IMR-90 (cell line): Measurements from ENCODE around the gene COL15A1. TPM values are rescaled to one million over a fixed set of nuclear protein-coding genes. Genes with fewer than 3 reads are reported as not detected.

Experiments used
- ATAC-seq: fragments of 200-7000 bp; cut with Tn5 transposase; 2 replicates; pipeline ENCODE4 v1.9.1; 2020; ENCODE audit warnings: low read depth, mild to moderate bottlenecking, moderate library complexity
- BruUV-seq: library from RNA; stranded (reverse); fragments of 400-500 nt; replicated peaks from 2 replicates; lab custom pipeline; 2021; lab: Mats Ljungman, UMichigan
- CTCF ChIA-PET: fragments of 300-600 bp; formaldehyde crosslinking; extraction: SDS; loops from one replicate; lab custom pipeline; 2021; ENCODE audit warnings: antibody characterized with exemption; lab: Yijun Ruan, JAX
- POLR2A ChIA-PET: fragments of 300-600 bp; sonication (Branson Sonifier 250); formaldehyde crosslinking; loops from one replicate; lab custom pipeline; 2022; ENCODE audit warnings: antibody characterized with exemption; ENCODE audit not compliant: unreplicated experiment; lab: Charles Lee
- DNase-seq: peaks from one replicate; pipeline ENCODE4 v3.0.0; 2013
- H2AFZ ChIP-seq: replicated peaks from 2 replicates; pipeline ENCODE3; 2013; ENCODE audit warnings: low read length, mild to moderate bottlenecking; ENCODE audit not compliant: poor library complexity
- H2AK5ac ChIP-seq: 2 replicates; pipeline ENCODE4 v1.6.1; 2013; ENCODE audit warnings: low read depth, low read length, inconsistent platforms
- H2AK9ac ChIP-seq: replicated peaks from 2 replicates; pipeline ENCODE3; 2013; ENCODE audit warnings: mild to moderate bottlenecking, low read depth, low read length, moderate library complexity; ENCODE audit not compliant: poor library complexity
- H2BK120ac ChIP-seq: 2 replicates; pipeline ENCODE4 v1.6.1; 2013; ENCODE audit warnings: low read depth, low read length, inconsistent platforms
- H2BK15ac ChIP-seq: 3 replicates; pipeline ENCODE4 v1.6.1; 2013; ENCODE audit warnings: low read depth, low read length, inconsistent platforms
- H2BK20ac ChIP-seq: 2 replicates; pipeline ENCODE4 v1.6.1; 2013; ENCODE audit warnings: low read depth, mild to moderate bottlenecking, inconsistent platforms, low read length, moderate library complexity
- H2BK5ac ChIP-seq: 2 replicates; pipeline ENCODE4 v1.6.1; 2013; ENCODE audit warnings: mild to moderate bottlenecking, low read depth, low read length, inconsistent platforms; ENCODE audit not compliant: poor library complexity, severe bottlenecking
- H3K14ac ChIP-seq: replicated peaks from 2 replicates; pipeline ENCODE4 v1.6.1; 2013; ENCODE audit warnings: low read depth, low read length, inconsistent platforms
- H3K18ac ChIP-seq: 2 replicates; pipeline ENCODE4 v1.6.1; 2013; ENCODE audit warnings: low read depth, low read length, control low read depth
- H3K23ac ChIP-seq: 2 replicates; pipeline ENCODE4 v1.6.1; 2013; ENCODE audit warnings: low read depth, low read length, inconsistent platforms
- H3K27ac ChIP-seq: 2 replicates; pipeline ENCODE4 v1.5.1; 2013; ENCODE audit warnings: mild to moderate bottlenecking, control low read depth, low read length; ENCODE audit not compliant: insufficient read depth
- H3K27me3 ChIP-seq: 2 replicates; pipeline ENCODE4 v1.6.1; 2013; ENCODE audit warnings: low read length; ENCODE audit not compliant: control insufficient read depth, insufficient read depth
- H3K36me3 ChIP-seq: 2 replicates; pipeline ENCODE4 v1.6.1; 2013; ENCODE audit warnings: low read length, mixed read lengths; ENCODE audit not compliant: control insufficient read depth, insufficient read depth
- H3K4ac ChIP-seq: 2 replicates; pipeline ENCODE4 v1.6.1; 2013; ENCODE audit warnings: low read depth, low read length, inconsistent platforms
- H3K4me1 ChIP-seq: 2 replicates; pipeline ENCODE4 v1.6.1; 2013; ENCODE audit warnings: low read length, mixed read lengths; ENCODE audit not compliant: control insufficient read depth, insufficient read depth
- H3K4me2 ChIP-seq: 2 replicates; pipeline ENCODE4 v1.6.1; 2013; ENCODE audit warnings: low read depth, mild to moderate bottlenecking, control low read depth, low read length, moderate library complexity
- H3K4me3 ChIP-seq: 2 replicates; pipeline ENCODE4 v1.5.1; 2013; ENCODE audit warnings: low read depth, mild to moderate bottlenecking, control low read depth, low read length, moderate library complexity; ENCODE audit not compliant: insufficient read depth
- H3K56ac ChIP-seq: 2 replicates; pipeline ENCODE4 v1.6.1; 2013; ENCODE audit warnings: low read length, inconsistent platforms; ENCODE audit not compliant: insufficient read depth; ENCODE audit errors: extremely low read depth
- H3K79me1 ChIP-seq, 2 experiments: 2 replicates each; pipeline ENCODE4 v1.6.1; 2013; ENCODE audit warnings: low read length in 2 of 2, inconsistent platforms in 1 of 2, low read depth in 1 of 2
- H3K9ac ChIP-seq: 2 replicates; pipeline ENCODE4 v1.6.1; 2013; ENCODE audit warnings: low read depth, low read length, control low read depth
- H3K9me1 ChIP-seq: 2 replicates; pipeline ENCODE4 v1.6.1; 2013; ENCODE audit warnings: low read length, inconsistent platforms; ENCODE audit not compliant: insufficient read depth
- H3K9me3 ChIP-seq: 2 replicates; pipeline ENCODE4 v1.6.1; 2013; ENCODE audit warnings: low read length; ENCODE audit not compliant: control insufficient read depth, insufficient read depth
- H4K20me1 ChIP-seq: 2 replicates; pipeline ENCODE4 v1.6.1; 2013; ENCODE audit warnings: low read length, inconsistent platforms; ENCODE audit not compliant: insufficient read depth
- H4K5ac ChIP-seq: 2 replicates; pipeline ENCODE4 v1.6.1; 2013; ENCODE audit warnings: mild to moderate bottlenecking, low read depth, low read length, control low read depth
- H4K8ac ChIP-seq, 2 experiments: 2 replicates each; pipeline ENCODE4 v1.6.1; 2013; ENCODE audit warnings: low read depth in 2 of 2, low read length in 2 of 2, control low read depth in 1 of 2, inconsistent platforms in 1 of 2
- H4K91ac ChIP-seq: 2 replicates; pipeline ENCODE4 v1.6.1; 2013; ENCODE audit warnings: low read depth, low read length, inconsistent platforms; ENCODE audit not compliant: insufficient read depth
- MXI1 ChIP-seq: IDR thresholded peaks from 2 replicates; pipeline ENCODE4 v1.6.1; 2012; ENCODE audit warnings: low read depth, mild to moderate bottlenecking, low read length, moderate library complexity, borderline replicate concordance
- NFE2L2 ChIP-seq: fragments of 150-350 bp; IDR thresholded peaks from 2 replicates; pipeline ENCODE4 v1.6.1; 2016; ENCODE audit warnings: low read depth, mild to moderate bottlenecking, low read length
- WGBS, 2 experiments: methylation state at CpG; one replicate each; pipeline versions ENCODE4 v1.1.5 to v1.1.7; 2013; ENCODE audit warnings: missing lambda C conversion rate in 2 of 2; ENCODE audit not compliant: insufficient read length in 1 of 2; ENCODE audit errors: extremely low coverage in 2 of 2; 5-methylcytosine and 5-hydroxymethylcytosine counted together
- dilution Hi-C: fragments of 300-500 bp; cut with HindIII; formaldehyde crosslinking; loops from one replicate; pipeline ENCODE4 v1.14.3; 2018; ENCODE audit warnings: low sequenced_read_pairs; ENCODE audit not compliant: unreplicated experiment
- in situ Hi-C: fragments of 300-500 bp; cut with MboI; formaldehyde crosslinking; loops from 3 replicates; pipeline ENCODE4 v1.14.3; 2019; ENCODE audit warnings: low sequenced_read_pairs, inconsistent platforms, mixed read lengths
- intact Hi-C: fragments of 100-400 bp; cut with micrococcal nuclease; formaldehyde crosslinking; loops from 2 replicates; pipeline ENCODE4 v1.10.0; 2022
- polyA plus RNA-seq, 3 experiments: library from polyadenylated mRNA; depleted of rRNA; stranded (reverse); fragments of >200 nt; gene quantifications; 2 replicates each; pipeline ENCODE4 v1.2.3, GENCODE V29; 2012; ENCODE audit warnings: low replicate concordance in 1 of 3
- total RNA-seq: library from RNA; depleted of rRNA; stranded (reverse); fragments of >200 nt; gene quantifications from 2 replicates; pipeline ENCODE4 v1.2.3, GENCODE V29; 2012
- TF ChIP-seq, protein P1 (sequence below): conservative IDR thresholded peaks from 2 replicates; pipeline ENCODE4 v1.5.1; 2012; ENCODE audit warnings: mild to moderate bottlenecking, low read depth, low read length, improper control_type of control experiment
- TF ChIP-seq, protein P2 (sequence below): fragments of 150-350 bp; IDR thresholded peaks from 2 replicates; pipeline ENCODE4 v1.6.1; 2017; ENCODE audit warnings: mild to moderate bottlenecking, antibody characterized with exemption, low read length, low read depth

The COL15A1 gene
- total and polyA plus RNA-seq, 2 of the 4 experiments (the other 2 are of a cell fraction): 2.2 to 3.7 TPM

DNA sequence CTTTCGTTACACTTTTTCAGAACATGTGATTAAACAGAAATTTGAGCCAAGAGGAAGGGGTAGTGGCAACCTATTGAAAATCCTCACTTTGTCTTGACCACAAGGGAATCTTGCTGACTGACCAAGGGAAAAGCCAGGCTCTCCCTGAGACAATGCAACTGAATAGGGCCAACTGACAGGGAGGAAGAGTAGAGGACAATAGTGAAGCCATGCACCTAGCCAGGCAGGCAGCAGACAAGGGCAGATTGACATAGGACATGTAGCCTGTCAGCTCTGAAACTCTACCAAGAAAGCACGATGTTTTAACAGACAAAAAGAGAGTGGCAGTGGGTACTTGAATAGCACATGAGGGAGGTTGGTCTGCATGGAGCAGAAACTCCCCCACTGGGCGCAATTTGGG lies 152.7 kb downstream of the COL15A1 start:
- no peak overlapping the region for H2BK5ac ChIP-seq
- ATAC-seq (no peak), DNase-seq (no peak)
- no peak overlapping the region for H2BK120ac ChIP-seq
- no peaks in the 10 kb centered on the region for H3K4me1 ChIP-seq
- no peak overlapping the region for H3K4ac ChIP-seq
- H3K18ac ChIP-seq: no peak overlapping the region
- no peaks in the 10 kb centered on the region for H4K20me1 ChIP-seq
- dilution Hi-C loops (no loop called here), intact Hi-C loops (no loop called here), in situ Hi-C loops (no loop called here)
- no peak overlapping the region for H3K4me2 ChIP-seq
- TF ChIP-seq MXI1 (no peak), NFE2L2 (no peak)
- TF ChIP-seq, protein P1, sequence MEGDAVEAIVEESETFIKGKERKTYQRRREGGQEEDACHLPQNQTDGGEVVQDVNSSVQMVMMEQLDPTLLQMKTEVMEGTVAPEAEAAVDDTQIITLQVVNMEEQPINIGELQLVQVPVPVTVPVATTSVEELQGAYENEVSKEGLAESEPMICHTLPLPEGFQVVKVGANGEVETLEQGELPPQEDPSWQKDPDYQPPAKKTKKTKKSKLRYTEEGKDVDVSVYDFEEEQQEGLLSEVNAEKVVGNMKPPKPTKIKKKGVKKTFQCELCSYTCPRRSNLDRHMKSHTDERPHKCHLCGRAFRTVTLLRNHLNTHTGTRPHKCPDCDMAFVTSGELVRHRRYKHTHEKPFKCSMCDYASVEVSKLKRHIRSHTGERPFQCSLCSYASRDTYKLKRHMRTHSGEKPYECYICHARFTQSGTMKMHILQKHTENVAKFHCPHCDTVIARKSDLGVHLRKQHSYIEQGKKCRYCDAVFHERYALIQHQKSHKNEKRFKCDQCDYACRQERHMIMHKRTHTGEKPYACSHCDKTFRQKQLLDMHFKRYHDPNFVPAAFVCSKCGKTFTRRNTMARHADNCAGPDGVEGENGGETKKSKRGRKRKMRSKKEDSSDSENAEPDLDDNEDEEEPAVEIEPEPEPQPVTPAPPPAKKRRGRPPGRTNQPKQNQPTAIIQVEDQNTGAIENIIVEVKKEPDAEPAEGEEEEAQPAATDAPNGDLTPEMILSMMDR: no peak
- TF ChIP-seq, protein P2, sequence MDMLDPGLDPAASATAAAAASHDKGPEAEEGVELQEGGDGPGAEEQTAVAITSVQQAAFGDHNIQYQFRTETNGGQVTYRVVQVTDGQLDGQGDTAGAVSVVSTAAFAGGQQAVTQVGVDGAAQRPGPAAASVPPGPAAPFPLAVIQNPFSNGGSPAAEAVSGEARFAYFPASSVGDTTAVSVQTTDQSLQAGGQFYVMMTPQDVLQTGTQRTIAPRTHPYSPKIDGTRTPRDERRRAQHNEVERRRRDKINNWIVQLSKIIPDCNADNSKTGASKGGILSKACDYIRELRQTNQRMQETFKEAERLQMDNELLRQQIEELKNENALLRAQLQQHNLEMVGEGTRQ: no peak
- H3K56ac ChIP-seq: no peak overlapping the region
- no peak overlapping the region for H2BK20ac ChIP-seq
- WGBS, 2 experiments: 86% methylated on average over 2 of the region's 3 CpGs; no CpG with 5 or more reads in 1 of the 2 experiments
- H3K27me3 ChIP-seq: 0 out of 2 replicates have a peak, but pooled peaks cover 2% of the 10 kb centered on the region
- no peak overlapping the region for H4K91ac ChIP-seq
- H2AK5ac ChIP-seq: no peak overlapping the region
- no TSS peak for BruUV-seq
- ChIA-PET CTCF (interaction anchor here (0.7 to 1.0 kb wide), 2 partner anchors 11 to 20 kb away, joined by 3 read pairs; no protein-coding TSS in a partner anchor), POLR2A (no interaction called here)
- H3K9me1 ChIP-seq: no peaks in the 10 kb centered on the region; the same call in 1 of the 2 replicates
- no peak overlapping the region for H3K9ac ChIP-seq
- no peak overlapping the region for H2AFZ ChIP-seq
- H3K79me1 ChIP-seq: no peaks in the 10 kb centered on the region
- H3K23ac ChIP-seq: no peak overlapping the region
- no peak overlapping the region for H2AK9ac ChIP-seq
- no peak overlapping the region for H3K4me3 ChIP-seq
- no peak overlapping the region for H2BK15ac ChIP-seq
- no peaks in the 10 kb centered on the region for H3K9me3 ChIP-seq
- H3K27ac ChIP-seq: no peak overlapping the region
- no peak overlapping the region for H4K5ac ChIP-seq
- no peaks in the 10 kb centered on the region for H3K36me3 ChIP-seq
- H3K14ac ChIP-seq: no peak overlapping the region
- H4K8ac ChIP-seq: no peak overlapping the region
